Measurements from ENCODE around the gene GID8.
A peak's percentile ranks its signal among the peaks of the same experiment; 100 is the strongest.

The GID8 gene

DNA sequence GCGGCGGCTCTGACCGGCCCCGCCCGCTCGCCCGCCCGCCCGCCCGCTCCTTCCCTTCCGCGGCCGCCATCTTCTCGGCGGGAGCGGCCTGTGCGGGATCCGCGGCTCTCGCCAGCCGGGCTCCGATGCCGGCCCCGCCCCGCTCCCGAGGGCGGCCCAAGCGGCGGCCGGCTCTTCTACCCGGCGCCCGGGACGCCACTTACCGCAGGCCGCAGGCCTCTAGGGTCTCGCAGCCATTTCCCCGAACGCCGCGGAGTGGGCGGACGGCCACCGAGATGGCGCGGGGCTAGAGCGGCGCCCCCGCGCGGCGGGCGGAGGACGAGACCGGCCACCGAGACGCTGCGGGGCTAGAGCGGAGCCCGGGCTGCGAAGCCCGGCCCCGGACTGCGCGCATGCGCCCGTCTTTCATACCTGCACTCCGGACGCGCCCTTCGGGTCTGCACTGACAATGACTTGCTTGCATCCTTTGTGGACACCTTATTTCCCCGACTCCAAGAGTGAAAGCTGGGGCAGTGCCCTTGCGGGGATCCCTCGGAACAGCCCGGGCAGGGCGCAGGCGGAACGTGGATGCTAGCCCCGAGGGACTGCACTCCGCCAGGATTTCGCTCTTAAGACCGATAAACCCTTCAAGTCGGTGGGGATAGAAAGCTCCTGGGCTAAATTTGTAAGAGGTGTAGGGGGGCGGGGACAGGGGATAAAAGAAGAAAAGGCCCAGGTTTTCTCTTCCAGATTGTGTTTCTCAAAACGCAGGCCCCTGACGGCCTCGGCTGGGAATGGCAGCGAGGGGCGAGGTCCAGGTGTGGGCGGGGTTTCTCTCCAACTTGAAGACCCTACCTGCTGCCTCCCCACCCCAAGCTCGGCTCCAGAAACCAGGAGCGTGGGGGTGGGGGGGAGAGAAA, 11.5 kb upstream of the GID8 start, which contains the start of gene DIDO1:
Gene DIDO1, minus strand, starts transcription at position 277 of the 899 bp plus-strand sequence.
- TF ChIP-seq, protein P1, sequence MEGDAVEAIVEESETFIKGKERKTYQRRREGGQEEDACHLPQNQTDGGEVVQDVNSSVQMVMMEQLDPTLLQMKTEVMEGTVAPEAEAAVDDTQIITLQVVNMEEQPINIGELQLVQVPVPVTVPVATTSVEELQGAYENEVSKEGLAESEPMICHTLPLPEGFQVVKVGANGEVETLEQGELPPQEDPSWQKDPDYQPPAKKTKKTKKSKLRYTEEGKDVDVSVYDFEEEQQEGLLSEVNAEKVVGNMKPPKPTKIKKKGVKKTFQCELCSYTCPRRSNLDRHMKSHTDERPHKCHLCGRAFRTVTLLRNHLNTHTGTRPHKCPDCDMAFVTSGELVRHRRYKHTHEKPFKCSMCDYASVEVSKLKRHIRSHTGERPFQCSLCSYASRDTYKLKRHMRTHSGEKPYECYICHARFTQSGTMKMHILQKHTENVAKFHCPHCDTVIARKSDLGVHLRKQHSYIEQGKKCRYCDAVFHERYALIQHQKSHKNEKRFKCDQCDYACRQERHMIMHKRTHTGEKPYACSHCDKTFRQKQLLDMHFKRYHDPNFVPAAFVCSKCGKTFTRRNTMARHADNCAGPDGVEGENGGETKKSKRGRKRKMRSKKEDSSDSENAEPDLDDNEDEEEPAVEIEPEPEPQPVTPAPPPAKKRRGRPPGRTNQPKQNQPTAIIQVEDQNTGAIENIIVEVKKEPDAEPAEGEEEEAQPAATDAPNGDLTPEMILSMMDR (IDR thresholded peaks at IDR 0.05; ENCODE audit: low read depth, low read length, missing control alignments) = peak; percentile 55
- peak within 1 kb of the TSS; percentile 96 for H3K4me3 ChIP-seq (ENCODE audit: low read depth, low read length)
- DNase-seq (ENCODE audit: low read depth) = peak; percentile 68

DNA sequence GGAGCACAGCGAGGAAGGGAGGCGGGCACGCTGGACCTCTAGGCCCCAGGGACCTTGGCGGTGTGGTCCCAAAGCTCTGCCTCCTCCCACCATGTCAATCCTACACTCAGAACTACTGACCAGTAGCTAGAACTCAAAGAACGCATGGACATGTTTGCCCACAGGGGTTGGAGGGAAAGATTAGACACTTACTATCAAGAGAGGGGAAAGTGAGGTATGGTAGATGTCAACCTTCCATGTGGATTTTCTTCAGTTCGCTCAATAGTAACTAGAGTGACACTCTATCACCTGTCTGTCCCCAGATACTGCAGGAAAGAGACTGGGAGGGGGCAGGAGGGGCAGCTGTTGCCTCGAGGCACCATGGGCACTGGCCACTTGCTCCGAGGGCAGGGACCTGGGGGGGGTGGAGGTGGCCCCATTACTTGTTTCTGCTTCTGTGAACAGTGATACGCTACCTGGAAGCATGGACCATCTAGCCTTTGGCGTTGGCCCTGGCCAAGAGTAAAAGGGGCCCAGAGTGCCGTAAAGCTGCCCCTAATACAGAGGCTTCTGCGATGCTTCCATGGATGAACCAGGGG, 10.7 kb upstream of the GID8 start:
- TF ChIP-seq, protein P1 (IDR thresholded peaks at IDR 0.05; ENCODE audit: low read depth, low read length, missing control alignments) = no peak
- H3K4me3 ChIP-seq (ENCODE audit: low read depth, low read length) = peak overlapping the region; percentile 96
- DNase-seq (ENCODE audit: low read depth) = no peak

DNA sequence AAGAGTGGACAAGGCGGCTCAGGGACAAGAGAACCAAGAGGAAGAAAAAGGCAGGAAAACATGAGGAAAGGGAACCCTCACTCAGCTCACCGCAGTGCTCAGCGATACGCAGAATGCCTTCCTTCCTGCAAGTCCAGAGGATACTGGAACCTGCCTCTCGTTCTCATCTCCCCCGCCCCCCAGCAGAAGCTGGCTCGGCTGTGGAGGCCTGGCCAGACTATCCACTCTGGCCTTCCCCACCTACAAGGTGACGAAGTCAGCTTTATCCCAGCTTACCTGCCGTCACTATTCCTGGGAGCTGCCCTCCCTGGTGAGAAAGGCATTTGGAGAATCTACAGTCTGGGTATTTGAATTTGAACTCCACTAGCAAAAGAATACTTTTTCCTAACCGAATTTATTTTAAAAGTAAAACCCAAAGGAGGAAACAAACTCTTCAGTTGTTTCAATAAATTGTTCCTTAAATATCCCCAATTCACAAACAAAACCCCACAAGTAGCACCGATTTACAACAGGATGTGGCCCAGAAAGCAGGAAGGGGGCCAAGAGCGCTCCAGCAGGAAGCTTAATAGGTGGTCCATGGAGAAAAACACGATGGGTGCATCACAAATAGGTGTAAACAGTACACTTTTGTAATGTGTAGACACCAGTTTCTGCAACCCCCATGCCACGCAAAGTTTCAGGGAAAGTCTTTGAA, 9.6 kb upstream of the GID8 start:
- TF ChIP-seq, protein P1 (IDR thresholded peaks at IDR 0.05; ENCODE audit: low read depth, low read length, missing control alignments) = no peak
- no peak for DNase-seq (ENCODE audit: low read depth)
- peak overlapping the region; percentile 55 for H3K4me3 ChIP-seq (ENCODE audit: low read depth, low read length)

DNA sequence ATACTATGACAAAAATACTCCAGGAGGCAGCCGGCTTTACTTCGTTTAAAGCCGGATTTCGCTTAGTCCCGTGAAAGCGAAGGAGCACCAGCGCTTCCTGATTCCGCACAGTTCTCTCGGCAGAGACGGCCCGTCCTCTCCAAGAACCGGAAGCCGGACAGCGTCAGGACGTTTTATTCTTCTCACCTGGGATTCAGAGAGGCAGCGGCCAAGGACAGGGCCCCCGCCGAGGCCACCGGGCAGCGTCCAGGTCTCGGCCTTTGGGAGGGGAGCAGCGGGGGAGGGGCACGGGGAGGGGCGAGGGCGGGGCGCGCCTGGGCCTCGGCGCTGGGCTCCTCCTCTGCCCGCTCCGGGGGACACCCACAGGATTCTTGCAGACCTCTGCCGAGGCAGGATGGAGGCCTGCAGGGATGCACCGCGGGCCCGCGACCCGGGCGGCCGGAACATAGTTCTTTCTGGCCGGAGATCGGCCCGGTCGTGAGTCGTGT, 8.9 kb upstream of the GID8 start:
- TF ChIP-seq, protein P1 (IDR thresholded peaks at IDR 0.05; ENCODE audit: low read depth, low read length, missing control alignments) = no peak
- peak overlapping the region; percentile 55 for H3K4me3 ChIP-seq (ENCODE audit: low read depth, low read length)
- no peak for DNase-seq (ENCODE audit: low read depth)

DNA sequence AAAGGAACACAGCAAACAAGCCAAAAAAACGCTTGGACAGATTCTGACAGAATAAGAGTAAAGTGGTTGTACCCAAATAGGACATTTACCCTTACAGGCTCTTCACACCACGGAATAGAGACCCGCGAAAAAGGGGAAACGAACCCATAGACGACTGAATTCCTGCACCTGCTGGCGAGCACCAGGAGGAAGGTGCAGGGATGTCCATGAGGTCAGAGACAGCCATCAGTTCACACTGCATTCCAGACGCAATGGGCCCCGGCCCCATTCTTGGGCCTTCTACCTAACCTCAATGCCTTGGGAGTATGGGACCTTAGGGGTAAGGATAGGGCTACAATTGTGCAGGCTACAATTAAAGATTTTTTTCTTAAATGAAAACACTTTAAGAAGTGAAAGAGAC, 6.5 kb upstream of the GID8 start:
- H3K4me3 ChIP-seq (ENCODE audit: low read depth, low read length) = no peak overlapping the region
- TF ChIP-seq, protein P1 (IDR thresholded peaks at IDR 0.05; ENCODE audit: low read depth, low read length, missing control alignments) = no peak
- no peak for DNase-seq (ENCODE audit: low read depth)

- no peak for DNase-seq (ENCODE audit: low read depth)
- TF ChIP-seq, protein P1 (IDR thresholded peaks at IDR 0.05; ENCODE audit: low read depth, low read length, missing control alignments) = no peak
- H3K4me3 ChIP-seq (ENCODE audit: low read depth, low read length) = no peak overlapping the region
These were observed 4.0 kb upstream of the GID8 start for GRCh38 chr20:62933966-62934365.
